Measurements from ENCODE around the gene BRINP1.

DNA sequence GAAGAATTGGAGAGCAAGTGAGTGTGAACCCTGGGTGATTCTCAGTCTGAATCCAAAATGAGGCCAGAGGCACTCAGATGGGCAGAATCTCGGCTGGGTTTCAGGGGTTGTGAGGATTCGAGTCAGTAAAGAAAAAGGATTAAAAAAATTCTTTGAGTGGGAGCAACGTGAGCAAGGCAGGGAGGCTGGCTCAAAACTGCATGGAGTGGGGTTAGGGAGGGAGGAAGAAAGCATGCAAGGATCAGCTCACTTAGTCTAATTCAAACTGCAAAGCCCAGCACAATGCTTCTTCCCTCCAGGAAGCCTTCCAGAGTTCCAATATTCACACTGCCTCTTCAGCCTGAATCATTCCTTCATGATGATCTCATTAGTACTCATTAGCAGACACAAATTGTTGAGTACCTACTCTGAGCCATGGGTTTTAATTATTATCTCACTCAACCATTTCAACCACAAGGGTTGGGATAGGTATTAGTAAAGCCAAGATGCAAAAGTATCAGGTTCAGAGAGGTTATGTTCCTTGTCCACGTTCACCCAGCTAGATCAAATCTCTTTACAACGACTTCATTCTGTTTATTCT lies 95.8 kb downstream of the BRINP1 start:
- no peak for TF ChIP-seq BCL11A (IDR thresholded peaks at IDR 0.05; ENCODE audit: low read depth, low read length)
- TF ChIP-seq ESRRA (IDR thresholded peaks at IDR 0.05; ENCODE audit: low read length) = no peak
- no peak for TF ChIP-seq ZSCAN29 (IDR thresholded peaks at IDR 0.05)
- TF ChIP-seq, protein P1, sequence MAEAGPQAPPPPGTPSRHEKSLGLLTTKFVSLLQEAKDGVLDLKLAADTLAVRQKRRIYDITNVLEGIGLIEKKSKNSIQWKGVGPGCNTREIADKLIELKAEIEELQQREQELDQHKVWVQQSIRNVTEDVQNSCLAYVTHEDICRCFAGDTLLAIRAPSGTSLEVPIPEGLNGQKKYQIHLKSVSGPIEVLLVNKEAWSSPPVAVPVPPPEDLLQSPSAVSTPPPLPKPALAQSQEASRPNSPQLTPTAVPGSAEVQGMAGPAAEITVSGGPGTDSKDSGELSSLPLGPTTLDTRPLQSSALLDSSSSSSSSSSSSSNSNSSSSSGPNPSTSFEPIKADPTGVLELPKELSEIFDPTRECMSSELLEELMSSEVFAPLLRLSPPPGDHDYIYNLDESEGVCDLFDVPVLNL (IDR thresholded peaks at IDR 0.05; ENCODE audit: low read depth, low read length) = no peak
- TF ChIP-seq, protein P2, sequence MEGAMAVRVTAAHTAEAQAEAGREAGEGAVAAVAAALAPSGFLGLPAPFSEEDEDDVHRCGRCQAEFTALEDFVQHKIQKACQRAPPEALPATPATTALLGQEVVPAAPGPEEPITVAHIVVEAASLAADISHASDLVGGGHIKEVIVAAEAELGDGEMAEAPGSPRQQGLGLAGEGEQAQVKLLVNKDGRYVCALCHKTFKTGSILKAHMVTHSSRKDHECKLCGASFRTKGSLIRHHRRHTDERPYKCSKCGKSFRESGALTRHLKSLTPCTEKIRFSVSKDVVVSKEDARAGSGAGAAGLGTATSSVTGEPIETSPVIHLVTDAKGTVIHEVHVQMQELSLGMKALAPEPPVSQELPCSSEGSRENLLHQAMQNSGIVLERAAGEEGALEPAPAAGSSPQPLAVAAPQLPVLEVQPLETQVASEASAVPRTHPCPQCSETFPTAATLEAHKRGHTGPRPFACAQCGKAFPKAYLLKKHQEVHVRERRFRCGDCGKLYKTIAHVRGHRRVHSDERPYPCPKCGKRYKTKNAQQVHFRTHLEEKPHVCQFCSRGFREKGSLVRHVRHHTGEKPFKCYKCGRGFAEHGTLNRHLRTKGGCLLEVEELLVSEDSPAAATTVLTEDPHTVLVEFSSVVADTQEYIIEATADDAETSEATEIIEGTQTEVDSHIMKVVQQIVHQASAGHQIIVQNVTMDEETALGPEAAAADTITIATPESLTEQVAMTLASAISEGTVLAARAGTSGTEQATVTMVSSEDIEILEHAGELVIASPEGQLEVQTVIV (IDR thresholded peaks at IDR 0.05; ENCODE audit: borderline replicate concordance, partially characterized antibody) = no peak
- TF ChIP-seq, protein P3, sequence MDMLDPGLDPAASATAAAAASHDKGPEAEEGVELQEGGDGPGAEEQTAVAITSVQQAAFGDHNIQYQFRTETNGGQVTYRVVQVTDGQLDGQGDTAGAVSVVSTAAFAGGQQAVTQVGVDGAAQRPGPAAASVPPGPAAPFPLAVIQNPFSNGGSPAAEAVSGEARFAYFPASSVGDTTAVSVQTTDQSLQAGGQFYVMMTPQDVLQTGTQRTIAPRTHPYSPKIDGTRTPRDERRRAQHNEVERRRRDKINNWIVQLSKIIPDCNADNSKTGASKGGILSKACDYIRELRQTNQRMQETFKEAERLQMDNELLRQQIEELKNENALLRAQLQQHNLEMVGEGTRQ (IDR thresholded peaks at IDR 0.05; ENCODE audit: borderline replicate concordance, low read depth, low read length) = no peak
- TF ChIP-seq CREB1 (IDR thresholded peaks at IDR 0.05; ENCODE audit: low read depth) = no peak
- no peak for TF ChIP-seq YY1 (IDR thresholded peaks at IDR 0.05; ENCODE audit: low read depth, low read length)
- no peak for TF ChIP-seq POLR2A (IDR thresholded peaks at IDR 0.05; ENCODE audit: low read depth, low read length)

Measured in GM12878 (cell line).